Measurements from ENCODE around the gene MAPK10.
"Not testable (repeated sequence)": the region's sequence is repeated elsewhere in the genome, so short reads cannot be mapped to it uniquely, and the experiment has no call there.

MAPK10 gene

DNA sequence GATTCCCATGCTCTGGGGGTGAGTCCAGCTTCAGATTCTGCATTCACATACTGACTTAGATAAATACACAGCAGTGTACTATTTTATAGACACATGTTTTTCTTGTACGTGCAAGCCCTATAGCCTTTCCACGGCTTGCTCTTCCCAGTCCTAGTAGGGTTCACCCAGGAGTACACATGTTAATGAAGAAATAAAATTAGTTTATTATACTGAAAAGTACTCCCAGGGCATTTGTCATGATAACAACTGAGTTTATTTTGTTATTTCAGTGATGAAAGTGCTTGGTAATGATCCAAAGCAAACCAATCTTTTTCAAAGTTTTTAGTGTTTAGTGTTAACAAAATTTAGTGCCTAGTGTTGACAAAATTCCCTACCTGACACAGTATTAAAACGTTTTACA is 21.3 kb downstream of the MAPK10 start:
- no peak for DNase-seq

DNA sequence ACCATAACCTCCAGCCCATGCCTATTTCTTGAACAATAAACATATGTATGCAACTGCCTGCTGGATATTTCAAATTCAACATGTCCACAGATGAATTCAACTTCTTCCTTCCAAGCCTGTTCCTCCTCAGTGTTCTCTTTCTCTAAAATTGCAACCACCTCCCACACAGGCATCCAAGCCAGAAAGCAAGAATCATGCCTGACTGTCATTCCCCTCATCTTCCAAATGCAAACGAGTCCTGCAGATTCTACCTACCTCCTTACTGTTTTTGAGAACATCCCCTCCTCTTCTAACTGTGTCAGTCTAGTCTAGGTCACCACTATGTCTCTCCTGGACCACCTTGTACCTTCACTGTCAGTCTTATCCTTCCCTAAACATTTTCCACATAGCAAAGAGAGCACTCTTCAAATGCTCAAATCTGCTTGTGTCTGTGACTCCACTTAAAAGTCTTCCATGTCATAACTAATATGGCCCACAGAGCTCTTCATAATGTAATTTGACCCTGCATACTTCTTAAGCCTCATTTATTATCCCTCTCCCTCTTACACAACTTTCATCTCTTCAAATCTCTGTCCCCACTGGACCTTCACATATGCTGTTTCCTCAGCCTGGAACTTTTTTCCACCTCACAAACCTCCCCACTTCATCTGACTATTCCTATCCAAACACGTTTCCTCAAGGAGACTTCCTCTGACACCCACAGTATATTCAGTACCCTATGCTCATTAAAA is 25.7 kb downstream of the MAPK10 start:
- DNase-seq, result no peak

DNA sequence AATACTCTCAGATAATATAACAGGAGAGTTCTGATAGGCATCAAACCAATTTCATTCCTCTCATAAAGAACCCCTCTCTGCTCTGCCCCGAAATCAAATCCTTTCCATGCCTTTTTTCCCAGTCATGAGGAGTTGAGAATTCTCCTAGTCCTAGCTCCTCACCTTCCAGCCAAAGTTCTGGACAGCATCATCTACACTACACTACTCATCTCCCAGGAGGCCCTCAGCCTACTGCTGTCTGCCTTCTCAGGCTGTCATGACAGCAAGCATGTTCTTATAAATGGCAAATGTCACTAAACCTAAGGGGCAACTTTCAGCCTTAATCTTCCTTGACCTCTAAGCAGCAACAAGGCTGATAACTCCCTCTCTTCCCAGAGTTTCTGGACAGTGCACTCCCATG is 26.6 kb downstream of the MAPK10 start:
- DNase-seq, result no peak

DNA sequence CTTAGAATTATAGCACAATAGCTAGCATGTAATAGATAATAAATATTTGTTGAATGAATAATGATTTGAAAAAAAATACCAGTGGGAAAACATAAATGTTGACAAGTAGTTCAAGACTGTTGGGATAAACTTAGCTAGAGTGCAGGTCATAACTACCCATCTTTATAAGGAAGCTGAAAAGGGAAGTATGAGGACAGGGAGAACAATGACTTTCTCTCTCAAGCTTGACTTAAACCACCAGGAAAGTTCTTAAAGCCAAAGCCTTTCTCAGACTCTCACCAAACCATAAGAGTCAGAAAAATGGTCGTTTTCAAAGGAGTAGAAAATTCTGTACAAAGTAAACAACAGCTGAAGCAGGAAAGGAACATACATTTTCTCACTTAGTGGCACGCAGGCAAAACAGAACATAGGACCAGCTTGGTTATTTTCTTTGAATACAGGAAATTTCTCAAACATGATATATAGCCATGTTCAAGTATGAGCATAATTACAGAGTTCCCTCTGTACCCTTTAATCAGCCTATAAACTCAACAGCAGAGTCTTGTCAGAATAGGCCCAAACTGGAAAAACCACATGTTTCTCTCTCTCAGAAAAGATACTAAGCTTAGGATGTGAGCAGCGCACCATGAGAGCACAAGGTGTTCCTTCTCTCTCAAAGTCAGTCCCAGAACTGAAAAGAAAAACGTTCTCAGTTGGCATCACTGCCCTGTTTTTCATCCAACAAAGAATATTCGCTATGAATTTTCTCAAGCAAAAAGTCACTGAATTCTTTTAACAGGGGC is 28.7 kb downstream of the MAPK10 start:
- no peak for DNase-seq

DNA sequence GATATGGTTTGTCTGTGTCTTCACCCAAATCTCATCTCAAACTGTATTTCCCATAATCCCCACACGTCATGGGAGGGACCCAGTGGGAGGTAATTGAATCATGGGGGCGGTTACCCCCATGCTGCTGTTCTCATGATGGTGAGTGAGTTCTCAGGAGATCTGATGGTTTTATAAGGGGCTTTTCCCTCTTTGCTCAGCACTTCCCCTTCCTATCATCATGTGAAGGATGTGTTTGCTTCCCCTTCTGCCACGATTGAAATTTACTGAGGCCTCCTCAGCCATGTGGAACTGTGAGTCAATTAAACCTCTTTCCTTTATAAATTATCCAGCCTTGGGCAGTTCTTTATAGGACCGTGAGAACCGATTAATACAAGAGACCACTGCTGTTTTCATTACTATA is 29.4 kb downstream of the MAPK10 start:
- not testable (repeated sequence) for DNase-seq

DNA sequence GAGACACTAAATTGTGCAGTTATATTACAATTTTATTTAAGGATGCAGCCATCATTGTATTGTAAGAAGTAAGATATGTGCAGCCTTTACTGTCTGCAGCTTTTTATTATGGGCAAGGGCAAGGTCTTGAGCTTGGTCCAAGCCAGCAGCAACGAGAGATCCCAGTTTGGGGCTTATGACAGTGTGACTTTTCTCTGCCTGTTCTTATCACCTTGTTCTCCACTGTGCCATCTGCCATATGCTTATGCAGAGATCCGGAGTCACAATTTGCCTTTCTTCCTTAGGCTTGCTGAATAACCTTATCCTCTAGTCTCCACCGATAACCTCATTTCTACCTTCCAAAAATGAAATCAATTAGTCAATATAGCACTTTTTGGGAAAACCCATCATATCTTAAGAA is 30.4 kb downstream of the MAPK10 start:
- DNase-seq, result no peak

DNA sequence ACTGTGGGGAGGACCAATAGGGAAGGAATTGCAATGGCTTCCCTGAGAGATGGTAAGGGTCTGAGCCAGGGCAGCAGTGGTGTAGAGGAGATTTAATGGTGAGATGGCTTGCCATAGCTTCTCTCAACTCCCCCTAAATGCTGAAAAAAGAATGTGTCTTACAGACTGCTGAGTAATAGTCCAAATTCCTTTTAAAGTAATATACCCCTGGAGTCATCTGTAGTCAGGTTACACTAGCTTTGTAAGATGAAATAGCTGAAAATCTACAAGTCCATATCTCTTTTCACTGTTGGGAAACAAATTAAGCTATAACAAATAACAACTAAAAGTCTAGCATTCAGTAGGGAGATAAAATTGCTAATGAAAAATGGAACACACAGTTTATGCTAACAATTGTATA is 33.5 kb downstream of the MAPK10 start:
- no peak for DNase-seq

DNA sequence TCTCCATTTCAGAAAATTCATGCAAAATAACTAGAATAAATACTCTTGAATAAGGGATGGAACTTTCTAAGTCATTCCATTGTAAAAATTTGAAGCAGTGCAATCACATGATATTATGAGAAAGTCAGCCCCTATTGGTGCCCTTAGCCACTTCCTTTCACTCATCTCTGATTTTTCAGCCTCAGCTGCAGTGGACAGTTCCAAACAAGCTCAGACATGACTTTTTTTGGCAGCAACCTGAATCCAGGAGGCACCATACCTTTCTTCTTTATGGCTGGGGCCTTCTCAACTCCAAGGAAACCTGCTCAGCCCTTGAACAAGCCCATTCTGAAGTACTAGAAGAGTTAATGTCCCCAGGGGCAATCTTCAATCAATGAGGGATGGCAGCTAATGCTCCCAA is 40.5 kb downstream of the MAPK10 start:
- DNase-seq, result no peak

DNA sequence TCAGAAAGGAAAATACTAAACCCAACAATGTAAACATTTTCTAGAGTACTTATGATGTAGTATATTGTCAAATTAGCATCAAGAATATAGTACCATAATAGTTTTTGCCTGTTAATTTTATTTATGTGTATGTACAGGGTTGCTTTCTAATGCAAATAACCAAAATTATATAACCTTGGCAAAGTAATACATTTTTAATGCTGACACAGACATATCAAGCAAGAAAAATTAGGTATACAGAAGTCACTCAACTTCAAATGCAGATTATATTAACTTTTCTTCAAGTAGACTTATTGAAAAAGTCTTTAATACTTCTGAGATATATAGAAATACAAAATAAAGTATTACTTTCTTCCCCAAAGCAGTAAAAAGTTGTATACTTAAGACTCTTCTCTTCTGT is 44.3 kb downstream of the MAPK10 start:
- no peak for DNase-seq

DNA sequence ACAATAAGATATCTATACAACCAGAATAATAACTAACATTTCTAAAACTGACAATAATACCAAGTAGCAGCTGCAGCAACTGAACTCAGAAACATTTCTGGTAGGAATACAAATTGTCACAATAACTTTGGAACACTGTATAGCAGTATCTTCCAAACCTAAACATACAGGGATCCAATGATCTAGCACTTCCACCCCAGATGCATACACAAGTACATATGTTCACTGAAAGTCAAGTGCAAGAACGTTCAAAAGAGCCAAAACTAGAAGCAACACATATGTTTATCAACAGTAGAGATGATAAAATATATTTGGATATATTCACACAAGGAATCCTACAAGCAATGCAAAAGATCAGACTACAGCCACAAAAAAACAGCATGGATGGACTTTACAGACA is 46.2 kb downstream of the MAPK10 start:
- no peak for DNase-seq

DNA sequence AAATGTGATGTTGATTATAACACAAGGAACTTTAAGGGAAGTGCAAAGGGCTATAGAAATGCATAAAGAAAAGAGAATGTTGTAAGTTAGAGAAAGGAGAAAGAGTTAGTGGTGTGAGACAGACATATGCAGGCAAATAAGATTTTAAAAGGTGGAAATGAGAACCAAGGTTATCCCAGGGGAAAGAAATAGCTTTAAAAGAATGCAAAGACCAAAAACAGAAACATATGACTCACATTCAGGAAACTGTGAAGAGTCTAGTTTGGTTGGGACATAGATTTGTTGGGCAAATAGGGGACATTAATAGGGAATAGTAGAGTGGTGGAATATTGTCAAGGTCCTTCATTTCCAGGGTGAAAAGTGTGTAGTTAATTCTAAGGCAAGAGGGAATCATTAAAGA is 52.4 kb downstream of the MAPK10 start:
- no peak for DNase-seq

DNA sequence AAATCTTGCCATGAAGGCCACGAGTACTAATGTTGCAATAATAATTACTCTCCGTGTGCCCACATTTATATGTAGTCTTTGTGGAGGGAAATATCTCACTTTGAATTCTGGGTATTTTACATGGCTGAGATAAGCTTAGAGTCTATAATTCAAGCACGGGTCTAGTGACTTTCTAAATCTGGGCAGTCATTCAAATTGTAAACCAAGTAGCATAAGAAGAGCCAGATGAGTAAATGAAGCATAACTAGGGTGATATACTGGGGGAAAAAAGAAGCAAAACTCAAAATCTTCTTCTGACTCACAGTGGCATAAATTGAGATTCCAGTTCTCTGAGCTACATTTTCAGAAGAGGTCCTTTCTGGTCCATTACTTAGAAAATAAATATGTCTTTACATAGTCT is 53.0 kb downstream of the MAPK10 start:
- no peak for DNase-seq

DNA sequence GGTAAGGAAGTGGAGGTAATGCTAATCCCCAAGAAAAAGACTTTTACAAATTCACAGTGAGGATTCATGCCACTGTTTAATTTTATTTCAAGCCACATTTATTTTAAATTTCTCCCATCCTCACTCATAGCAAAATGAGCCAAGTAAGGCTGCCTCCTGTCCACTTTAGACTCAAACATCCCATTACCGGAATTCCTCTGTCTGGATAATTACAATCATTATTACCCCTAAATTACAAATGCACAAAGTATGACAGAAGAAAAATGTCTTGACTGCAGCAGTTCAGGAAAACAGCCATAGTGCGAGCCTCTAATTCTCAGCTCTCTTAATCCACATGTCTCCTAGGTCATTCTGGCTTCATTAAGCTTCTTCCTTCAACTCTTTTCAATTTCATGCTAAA is 57.0 kb downstream of the MAPK10 start:
- no peak for DNase-seq

DNA sequence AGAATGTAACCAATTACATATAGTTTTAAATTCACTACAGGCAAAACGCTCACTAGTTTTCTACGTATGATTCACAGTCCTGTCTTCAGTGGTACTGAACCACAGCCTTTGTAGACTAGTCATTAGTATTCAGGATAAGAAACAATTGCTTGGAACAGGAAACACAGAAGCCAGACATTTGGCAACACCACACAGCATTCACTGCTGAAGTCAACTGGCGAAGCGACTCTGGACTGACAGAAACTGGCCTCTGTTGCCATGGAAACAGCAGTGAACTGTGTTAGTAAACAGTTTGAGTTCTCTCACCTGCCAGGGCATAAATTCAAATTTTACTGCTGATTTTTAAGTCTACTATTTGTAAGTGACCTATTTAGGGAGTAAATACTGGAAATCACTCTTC is 57.6 kb downstream of the MAPK10 start:
- DNase-seq, result no peak

DNA sequence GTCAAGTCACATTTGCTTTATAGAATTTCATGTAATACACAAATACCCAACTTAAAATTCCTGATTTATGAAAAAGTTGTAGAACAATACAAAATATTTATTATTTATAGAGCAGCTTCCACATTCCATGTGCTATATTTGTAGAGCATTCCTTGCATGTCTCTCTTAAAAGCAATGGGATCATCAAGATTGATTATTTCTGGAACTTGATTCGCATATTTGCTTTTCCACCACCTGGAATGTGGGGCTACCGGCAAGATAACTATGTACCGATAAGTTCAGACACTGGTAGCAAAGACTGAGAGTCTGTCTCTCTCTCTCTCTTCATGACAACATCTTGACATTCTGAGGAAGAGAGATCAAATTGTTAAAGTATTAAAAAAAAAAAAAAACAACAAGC is 59.3 kb downstream of the MAPK10 start:
- no peak for DNase-seq

DNA sequence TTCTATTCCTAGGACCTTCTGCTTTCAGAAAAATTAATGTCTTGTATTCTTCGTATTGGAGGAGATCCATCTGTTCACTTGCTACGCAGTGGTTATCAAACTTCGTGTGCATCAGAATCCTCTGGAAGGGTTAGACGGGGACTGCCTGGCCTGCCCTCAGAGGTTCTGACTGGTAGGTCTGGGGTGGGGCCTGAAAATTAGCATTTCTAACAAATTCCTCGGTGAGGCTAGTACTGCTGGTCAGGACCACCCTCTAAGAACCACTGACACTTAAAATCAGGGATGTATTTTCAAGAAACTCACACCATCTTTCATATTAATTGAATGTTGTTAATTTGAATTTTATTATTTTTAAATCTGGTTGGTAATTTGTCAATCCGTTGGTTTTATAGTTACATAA is 63.0 kb downstream of the MAPK10 start:
- DNase-seq, result no peak

DNA sequence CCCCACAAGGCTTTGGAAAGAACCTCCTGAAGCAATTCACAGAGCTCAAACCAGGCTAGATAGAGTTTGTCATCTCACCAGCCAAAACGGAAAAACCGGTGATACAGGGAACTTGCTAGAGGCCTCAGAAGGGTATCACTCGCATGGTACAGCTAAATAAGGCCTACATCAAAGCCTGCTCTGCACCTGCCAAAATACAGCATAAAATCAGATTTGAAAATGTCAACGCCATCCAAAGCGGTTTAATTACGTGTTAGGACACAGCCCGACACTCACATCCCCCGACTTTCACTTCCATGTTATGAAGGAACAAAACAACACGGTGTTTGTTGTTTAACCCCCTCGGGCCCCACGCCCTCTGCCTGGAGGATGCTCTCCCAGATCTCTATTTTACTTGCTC is 65.0 kb downstream of the MAPK10 start:
- no peak for DNase-seq

DNA sequence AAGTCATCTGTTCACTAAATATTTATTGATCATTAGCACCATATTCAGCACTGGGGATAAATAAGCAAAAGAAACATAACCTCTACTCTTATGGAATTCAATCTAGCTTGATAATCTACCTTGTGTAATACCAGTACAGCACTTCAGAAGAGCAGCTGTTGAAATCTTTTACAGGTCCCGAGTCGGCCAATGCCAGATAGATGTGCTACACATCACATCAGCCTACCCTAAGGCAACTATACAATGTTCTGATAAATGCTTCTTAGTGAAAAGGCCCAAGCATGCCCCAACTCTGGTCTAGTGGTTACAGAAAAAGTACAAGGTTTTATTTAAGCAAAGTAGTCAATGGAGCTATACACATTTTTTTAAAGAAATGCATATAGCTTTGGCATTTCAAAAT is 68.7 kb downstream of the MAPK10 start:
- no peak for DNase-seq

DNA sequence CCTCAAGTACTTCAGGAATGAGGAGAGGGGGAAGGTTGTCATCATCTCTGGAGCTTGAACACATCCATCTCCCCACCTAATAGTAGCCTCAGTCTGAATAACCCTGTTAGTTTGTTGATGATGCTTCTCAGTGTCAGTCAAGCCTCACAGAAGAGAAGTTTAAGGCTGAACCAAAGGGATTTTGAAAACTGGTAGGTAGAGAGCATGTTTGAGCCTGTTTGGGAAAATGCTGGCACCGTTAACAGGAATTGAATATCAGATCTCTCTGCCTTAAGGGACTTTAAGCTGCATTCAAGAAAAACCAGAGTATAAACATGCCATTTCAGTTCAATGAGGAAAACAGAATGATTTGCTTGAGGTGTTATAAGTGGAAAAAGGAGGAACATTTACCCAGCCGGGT is 73.1 kb downstream of the MAPK10 start:
- DNase-seq, result no peak

DNA sequence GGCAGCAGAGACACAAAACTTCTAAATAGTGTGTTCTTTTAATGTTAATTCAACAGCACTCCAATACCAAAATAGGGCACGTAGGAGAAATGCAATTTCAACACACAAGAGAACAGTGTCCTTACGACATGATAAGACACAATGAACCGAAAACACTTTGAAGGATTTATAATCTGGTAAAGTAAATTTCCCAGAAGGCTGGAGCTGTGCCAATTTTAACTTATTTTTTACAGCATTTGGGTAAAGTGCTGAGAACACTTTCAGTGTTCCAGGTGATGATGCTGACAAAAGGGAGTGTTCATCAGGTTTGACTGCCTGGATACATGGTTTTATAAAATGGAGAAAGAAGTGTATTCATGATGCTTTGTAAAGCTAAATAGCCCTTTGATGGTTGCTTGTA is 76.5 kb downstream of the MAPK10 start:
- DNase-seq, result no peak

DNA sequence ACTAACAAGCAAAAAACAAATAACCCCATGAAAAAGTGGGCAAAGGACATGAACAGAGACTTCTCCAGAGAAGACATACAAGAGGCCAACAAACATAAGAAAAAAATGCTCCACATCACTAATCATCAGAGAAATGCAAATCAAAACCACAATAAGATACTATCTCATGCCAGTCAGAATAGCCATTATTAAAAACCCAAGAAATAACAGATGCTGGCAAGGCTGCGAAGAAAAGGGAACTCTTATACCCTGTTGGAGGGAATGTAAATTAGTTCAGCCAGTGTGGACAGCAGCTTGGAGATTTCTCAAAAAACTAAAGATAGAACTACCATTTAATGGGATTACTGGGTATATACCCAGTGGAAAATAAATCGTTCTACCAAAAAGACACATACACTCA is 79.6 kb downstream of the MAPK10 start:
- DNase-seq, result no peak

DNA sequence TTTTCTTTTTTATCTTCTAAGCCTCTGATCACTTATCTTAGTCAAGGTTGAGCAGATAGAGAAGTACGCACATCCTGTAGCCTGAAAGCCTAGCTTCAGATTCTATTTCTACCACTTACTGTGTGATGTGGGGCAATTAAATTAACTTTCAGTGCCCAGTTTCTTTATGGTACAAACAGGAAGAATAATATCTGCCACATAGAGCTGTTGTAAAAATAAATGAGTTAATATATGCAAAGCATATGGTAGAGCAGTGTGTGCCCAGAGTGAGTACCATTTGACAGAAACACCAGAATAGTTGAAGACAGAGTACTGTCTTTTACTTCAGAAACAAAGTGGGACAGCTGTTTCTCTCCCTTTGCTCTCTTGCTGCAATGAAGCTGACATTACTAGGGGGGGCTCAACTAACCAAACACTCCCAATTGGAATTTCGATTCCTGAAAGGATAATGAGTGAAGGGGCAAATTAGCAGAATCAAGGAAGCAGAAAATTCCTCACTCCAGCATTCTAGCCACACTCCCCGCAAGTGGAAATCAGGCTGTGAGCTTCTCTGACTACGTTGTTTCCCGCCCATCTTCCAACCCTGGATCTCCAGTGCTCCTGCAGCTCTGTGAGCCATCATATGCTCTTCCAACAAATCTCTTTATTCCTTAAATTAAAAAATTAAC is 80.4 kb downstream of the MAPK10 start:
- no peak for DNase-seq

DNA sequence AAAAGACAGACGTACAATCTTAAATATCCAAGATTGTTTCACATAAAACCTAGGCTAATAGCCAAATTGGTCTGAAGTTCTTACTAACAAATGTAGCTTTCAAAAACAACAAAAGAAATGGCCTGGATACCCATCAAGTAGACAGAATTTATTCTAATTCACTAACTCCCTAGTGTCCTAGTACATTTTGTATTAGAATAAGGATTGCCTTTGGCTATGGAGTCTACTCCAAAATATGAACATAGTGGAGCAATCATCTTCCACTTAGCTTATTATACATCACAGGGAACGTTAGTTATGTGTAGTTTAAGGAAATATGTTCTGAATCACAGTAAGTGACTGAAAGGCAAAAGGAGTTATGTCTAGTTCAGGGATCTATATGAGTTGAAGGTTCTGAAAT is 81.7 kb downstream of the MAPK10 start:
- no peak for DNase-seq

DNA sequence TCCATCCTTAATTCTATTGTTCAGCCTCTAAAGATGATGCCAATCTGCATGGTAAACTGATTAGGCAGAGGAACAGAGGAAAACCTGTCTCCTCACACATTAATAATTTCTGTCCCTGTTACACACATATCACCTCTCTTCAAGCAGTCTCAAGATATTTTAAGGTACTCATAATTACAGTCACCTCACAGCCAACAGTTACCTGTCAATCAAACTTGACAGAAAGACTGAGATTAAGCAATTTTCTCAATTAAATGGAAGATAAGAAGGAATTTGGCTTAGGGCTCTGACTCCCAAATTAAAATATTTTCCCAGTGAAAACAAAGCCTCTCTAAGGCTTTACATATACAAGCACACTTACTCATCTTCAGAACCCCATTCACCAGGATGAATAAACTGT is 85.2 kb downstream of the MAPK10 start:
- DNase-seq, result no peak
